Loucy (cell line): ENCODE results near the gene RBM6.

Experiments used
- EZH2phosphoT487 ChIP-seq: fragments of 200-600 bp; IDR thresholded peaks from 2 replicates; pipeline ENCODE4 v1.6.1; 2018; ENCODE audit warnings: antibody characterized with exemption, mild to moderate bottlenecking, moderate library complexity, borderline replicate concordance
- TF ChIP-seq, protein P1 (sequence below): fragments of 200-600 bp; sonication (generic); conservative IDR thresholded peaks from 2 replicates; pipeline ENCODE4 v1.5.1; 2014; ENCODE audit warnings: mild to moderate bottlenecking, antibody characterized with exemption, low read length

- TF ChIP-seq, protein P1, sequence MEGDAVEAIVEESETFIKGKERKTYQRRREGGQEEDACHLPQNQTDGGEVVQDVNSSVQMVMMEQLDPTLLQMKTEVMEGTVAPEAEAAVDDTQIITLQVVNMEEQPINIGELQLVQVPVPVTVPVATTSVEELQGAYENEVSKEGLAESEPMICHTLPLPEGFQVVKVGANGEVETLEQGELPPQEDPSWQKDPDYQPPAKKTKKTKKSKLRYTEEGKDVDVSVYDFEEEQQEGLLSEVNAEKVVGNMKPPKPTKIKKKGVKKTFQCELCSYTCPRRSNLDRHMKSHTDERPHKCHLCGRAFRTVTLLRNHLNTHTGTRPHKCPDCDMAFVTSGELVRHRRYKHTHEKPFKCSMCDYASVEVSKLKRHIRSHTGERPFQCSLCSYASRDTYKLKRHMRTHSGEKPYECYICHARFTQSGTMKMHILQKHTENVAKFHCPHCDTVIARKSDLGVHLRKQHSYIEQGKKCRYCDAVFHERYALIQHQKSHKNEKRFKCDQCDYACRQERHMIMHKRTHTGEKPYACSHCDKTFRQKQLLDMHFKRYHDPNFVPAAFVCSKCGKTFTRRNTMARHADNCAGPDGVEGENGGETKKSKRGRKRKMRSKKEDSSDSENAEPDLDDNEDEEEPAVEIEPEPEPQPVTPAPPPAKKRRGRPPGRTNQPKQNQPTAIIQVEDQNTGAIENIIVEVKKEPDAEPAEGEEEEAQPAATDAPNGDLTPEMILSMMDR: no peak
- no peak for TF ChIP-seq EZH2phosphoT487
Observed at GRCh38 chr3:50100956-50101845, 161.3 kb downstream of the RBM6 start.
